K562 (cell line): ENCODE data around the gene KLK10. TPM values are rescaled to one million over a fixed set of nuclear protein-coding genes. Genes with fewer than 3 reads are reported as not detected.

ENCODE experiments used
- ATAC-seq: fragments of 200-7000 bp; cut with Tn5 transposase; 3 replicates; pipeline ENCODE4 v1.9.1; 2020; ENCODE audit warnings: moderate library complexity
- Bru-seq: library from RNA; stranded (reverse); fragments of 400-500 nt; gene quantifications from one replicate; lab custom pipeline; 2021; lab: Mats Ljungman, UMichigan
- BruChase-seq, 2 experiments: library from RNA; stranded (reverse); fragments of 400-500 nt; gene quantifications; one replicate each; lab custom pipeline; 2021; lab: Mats Ljungman, UMichigan
- BruUV-seq: library from RNA; stranded (reverse); fragments of 400-500 nt; replicated peaks from 2 replicates; lab custom pipeline; 2021; lab: Mats Ljungman, UMichigan
- CTCF ChIA-PET: fragments of 300-600 bp; formaldehyde crosslinking; extraction: SDS; loops from one replicate; lab custom pipeline; 2021; ENCODE audit warnings: low intra/inter-chr PET ratio; lab: Yijun Ruan, JAX
- POLR2A ChIA-PET: fragments of 300-600, 350-650 bp; sonication (Branson Sonifier 250); formaldehyde crosslinking; extraction: SDS; loops from one replicate; lab custom pipeline; 2021; ENCODE audit warnings: antibody characterized with exemption, inconsistent platforms; lab: Yijun Ruan, JAX
- DNase-seq, 4 experiments: peaks; one replicate each; pipeline versions ENCODE4 v3.0.0 to v3.0.0-alpha.2; 2011 to 2018; ENCODE audit warnings: low spot score in 3 of 4, mixed read lengths in 3 of 4; ENCODE audit errors: extremely low read depth in 1 of 4
- FAIRE-seq: peaks from 2 replicates; lab custom pipeline; 2011; peaks lifted over from hg19 to GRCh38; lab: Jason Lieb, UNC
- H2AFZ ChIP-seq: 2 replicates; pipeline ENCODE4 v1.6.0; 2011; ENCODE audit warnings: low read depth, low read length, control low read depth, inconsistent platforms
- H3K27ac ChIP-seq: fragments of 200-600 bp; 3 replicates; pipeline ENCODE4 v1.8.0; 2011; ENCODE audit warnings: low read depth, mild to moderate bottlenecking, control low read depth, inconsistent platforms, low read length, moderate library complexity, mixed read lengths; ENCODE audit errors: extremely low read depth
- H3K27me3 ChIP-seq, 2 experiments: fragments of 300-600 bp in 1 of 2; 2 replicates in 1 of 2; 3 replicates in 1 of 2; pipeline versions ENCODE4 v1.6.0 to v1.8.0; 2011; ENCODE audit warnings: inconsistent platforms in 2 of 2, low read length in 2 of 2, mild to moderate bottlenecking in 1 of 2, mixed read lengths in 1 of 2, moderate library complexity in 1 of 2; ENCODE audit not compliant: control insufficient read depth in 2 of 2, insufficient read depth in 2 of 2
- H3K36me3 ChIP-seq: fragments of 300-600 bp; 3 replicates; pipeline ENCODE4 v1.8.0; 2011; ENCODE audit warnings: mild to moderate bottlenecking, low read length, inconsistent platforms; ENCODE audit not compliant: control insufficient read depth, insufficient read depth
- H3K4me1 ChIP-seq, 2 experiments: fragments of 200-600 bp in 1 of 2; replicated peaks in 1 of 2; 2 replicates in 1 of 2; 3 replicates in 1 of 2; pipeline versions ENCODE4 v1.5.1 to v1.8.0; 2011; ENCODE audit warnings: inconsistent platforms in 2 of 2, low read length in 2 of 2, mild to moderate bottlenecking in 1 of 2, mixed read lengths in 1 of 2, moderate library complexity in 1 of 2; ENCODE audit not compliant: control insufficient read depth in 2 of 2, insufficient read depth in 2 of 2
- H3K4me2 ChIP-seq: 2 replicates; pipeline ENCODE4 v1.6.1; 2011; ENCODE audit warnings: low read length, control low read depth, inconsistent platforms, mixed read lengths; ENCODE audit not compliant: insufficient read depth
- H3K4me3 ChIP-seq: fragments of 200-600 bp; sonication (generic), shearing (Covaris generic); 2 replicates; pipeline ENCODE4 v1.5.1; 2016; ENCODE audit warnings: control low read depth, inconsistent platforms
- H3K79me2 ChIP-seq: fragments of 200-600 bp; 3 replicates; pipeline ENCODE4 v1.8.0; 2011; ENCODE audit warnings: low read length, inconsistent platforms; ENCODE audit not compliant: control insufficient read depth, insufficient read depth
- H3K9ac ChIP-seq, 2 experiments: 2 replicates each; pipeline versions ENCODE4 v1.6.0 to v1.6.1; 2011; ENCODE audit warnings: low read depth in 2 of 2, low read length in 2 of 2, control low read depth in 1 of 2, inconsistent platforms in 1 of 2, mild to moderate bottlenecking in 1 of 2, mixed read lengths in 1 of 2; ENCODE audit not compliant: insufficient read depth in 1 of 2
- H3K9me1 ChIP-seq: one replicate; pipeline ENCODE4 v1.6.0; 2011; ENCODE audit warnings: inconsistent platforms, mild to moderate bottlenecking, low read length, moderate library complexity; ENCODE audit not compliant: control insufficient read depth, insufficient read depth
- H3K9me3 ChIP-seq: replicated peaks from 2 replicates; pipeline ENCODE4 v1.5.1; 2011; ENCODE audit warnings: low read depth, low read length, inconsistent platforms; ENCODE audit not compliant: control insufficient read depth, insufficient read depth
- H4K20me1 ChIP-seq: replicated peaks from 2 replicates; pipeline ENCODE4 v1.6.1; 2011; ENCODE audit warnings: low read length, inconsistent platforms, mixed read lengths; ENCODE audit not compliant: control insufficient read depth, insufficient read depth
- MCM2 ChIP-seq: fragments of 450-650 bp; IDR thresholded peaks from 2 replicates; pipeline ENCODE4 v1.6.1; 2017; ENCODE audit warnings: low read depth, mild to moderate bottlenecking
- PHB2 ChIP-seq: fragments of 450-650 bp; IDR thresholded peaks from 2 replicates; pipeline ENCODE4 v1.6.1; 2017; ENCODE audit warnings: low read depth
- POLR3G ChIP-seq: IDR thresholded peaks from 2 replicates; pipeline ENCODE4 v1.6.1; 2011; ENCODE audit not compliant: insufficient read length, insufficient replicate concordance; ENCODE audit errors: extremely low read depth
- PTBP1 ChIP-seq: fragments of 200-400 bp; formaldehyde crosslinking; IDR thresholded peaks from 2 replicates; pipeline ENCODE4 v1.6.1; 2017; ENCODE audit warnings: low read depth, low read length
- RBFOX2 ChIP-seq: fragments of 200-400 bp; formaldehyde crosslinking; IDR thresholded peaks from 2 replicates; pipeline ENCODE4 v1.6.1; 2017; ENCODE audit warnings: low read depth, mild to moderate bottlenecking, low read length, moderate library complexity
- ZBTB7A ChIP-seq: IDR thresholded peaks from 2 replicates; pipeline ENCODE4 v1.6.1; 2011; ENCODE audit warnings: low read depth, mild to moderate bottlenecking, low read length, moderate library complexity, borderline replicate concordance; ENCODE audit not compliant: control insufficient read depth
- ZNF830 ChIP-seq: fragments of 250-450 bp; sonication (Bioruptor Pico); IDR thresholded peaks from 2 replicates; pipeline ENCODE4 v1.5.0; 2021; ENCODE audit warnings: mild to moderate bottlenecking
- WGBS: fragments of 100-300 bp; shearing (Covaris generic); methylation state at CpG from one replicate; pipeline ENCODE4 v1.1.6; 2016; ENCODE audit warnings: low coverage, mixed read lengths; ENCODE audit not compliant: insufficient coverage; ENCODE audit errors: missing lambda C conversion rate; 5-methylcytosine and 5-hydroxymethylcytosine counted together
- in situ Hi-C: fragments of 300-500 bp; cut with MboI; formaldehyde crosslinking; loops from 4 replicates; pipeline ENCODE4 v1.15.0; 2018; ENCODE audit warnings: inconsistent platforms, mixed read lengths
- intact Hi-C: fragments of 100-400 bp; cut with micrococcal nuclease; formaldehyde crosslinking; loops from 2 replicates; pipeline ENCODE4 v1.14.2; 2022
- long read RNA-seq, 3 experiments: library from polyadenylated mRNA in 2 of 3; library from RNA in 1 of 3; unstranded in 2 of 3; stranded (forward) in 1 of 3; transcript quantifications; one replicate each; pipeline ENCODE4 v2.0.0, GENCODE V29; 2019 to 2022
- polyA minus RNA-seq, 3 experiments: library from RNA; depleted of rRNA, polyadenylated mRNA; stranded (reverse); fragments of >200 nt; gene quantifications; 2 replicates each; pipeline ENCODE4 v1.2.3, GENCODE V29; 2011
- polyA plus RNA-seq, 8 experiments: library from polyadenylated mRNA; depleted of rRNA in 4 of 8; stranded (reverse) in 5 of 8; unstranded in 3 of 8; fragments of >200 nt; fragmentation: Nextera tagmentation in 2 of 8; fragmentation: Illumina TruSeq in 1 of 8; extraction: Ambion mirVana in 2 of 8; extraction: Trizol in 1 of 8; gene quantifications; 2 replicates each; pipeline versions ENCODE4 v1.2.1 to v1.2.3, GENCODE V29; 2011 to 2014; ENCODE audit warnings: inconsistent platforms in 1 of 8, missing spikeins in 1 of 8
- total RNA-seq, 7 experiments: library from RNA; depleted of rRNA in 6 of 7; stranded (reverse); fragments of >200 nt in 6 of 7; fragmentation: Illumina TruSeq in 2 of 7; extraction: Trizol in 2 of 7; gene quantifications; 2 replicates each; pipeline versions ENCODE4 v1.2.1 to v1.2.3, GENCODE V29; 2011 to 2021; ENCODE audit warnings: low replicate concordance in 1 of 7
- TF ChIP-seq, protein P1 (sequence below): sonication (generic); formaldehyde crosslinking; IDR thresholded peaks from 2 replicates; pipeline ENCODE4 v1.8.0; 2022; ENCODE audit warnings: missing genetic modification reagents, mild to moderate bottlenecking, borderline replicate concordance

The KLK10 gene
- not detected in 2 replicates for total RNA-seq (2011; cell fraction: chromatin; rRNA removed; ENCODE audit: low replicate concordance)
- total RNA-seq (2011; cell fraction: nucleolus; rRNA removed): not detected in 2 replicates
- total RNA-seq (2011; cell fraction: nucleoplasm; rRNA removed): 0.46 TPM in 1 of 2 replicates, not detected in the other
- total RNA-seq (2014; rRNA removed): not detected in 2 replicates
- total RNA-seq (2014; rRNA removed; fragmentation: Illumina TruSeq; extraction: Trizol): not detected in 2 replicates
- not detected in 2 replicates for total RNA-seq (2015; rRNA removed; fragmentation: Illumina TruSeq; extraction: Trizol)
- 0.11 TPM in 1 of 2 replicates, not detected in the other for total RNA-seq (2021)
- not detected in 2 replicates for polyA plus RNA-seq (2011; rRNA removed)
- 0.18 TPM in 1 of 2 replicates, not detected in the other for polyA plus RNA-seq (2011; cell fraction: cytosol; rRNA removed)
- not detected in 2 replicates for polyA plus RNA-seq (2011; cell fraction: nucleus; rRNA removed)
- 0.03 and 0.08 TPM in 2 replicates for polyA plus RNA-seq (2012)
- not detected in 2 replicates for polyA plus RNA-seq (2014; fragmentation: Illumina TruSeq; extraction: Trizol)
- not detected for polyA plus RNA-seq (2014; fragmentation: Nextera tagmentation; extraction: Ambion mirVana)
- not detected in 2 replicates for polyA plus RNA-seq (2014; rRNA removed)
- not detected in 2 replicates for polyA minus RNA-seq (2011; rRNA and poly(A)+ RNA removed)
- polyA minus RNA-seq (2011; cell fraction: cytosol; rRNA and poly(A)+ RNA removed): not detected in 2 replicates
- polyA minus RNA-seq (2011; cell fraction: nucleus; rRNA and poly(A)+ RNA removed): not detected in 2 replicates
- not detected for Bru-seq, nascent RNA
- not detected for BruChase-seq, experiment 1, labeled RNA remaining after a 2-hour chase
- not detected for BruChase-seq, experiment 2, labeled RNA remaining after a 6-hour chase
- long read RNA-seq, experiment 1: 0 reads
- long read RNA-seq, experiment 2: 0 reads
- long read RNA-seq, experiment 3: 0 reads

DNA sequence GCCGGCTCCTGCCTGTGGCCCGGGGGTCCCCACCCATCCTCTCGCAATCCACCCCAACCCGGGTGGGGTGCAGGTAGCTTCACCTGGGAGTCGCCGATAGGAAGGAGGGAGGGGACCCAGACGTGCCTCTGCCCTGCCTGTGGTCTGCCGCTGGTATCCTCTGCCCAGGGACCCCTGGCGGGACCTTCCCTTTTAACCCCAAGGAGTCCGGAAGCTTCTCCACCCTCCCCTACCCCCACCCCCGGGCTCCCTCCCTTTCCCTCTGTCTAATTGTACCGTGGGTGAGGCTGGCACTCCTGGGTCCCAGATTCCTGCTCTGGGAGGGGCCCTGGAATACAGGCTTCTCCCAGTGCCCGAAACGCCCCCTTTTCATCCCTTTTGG lies at the start of gene KLK10:
KLK10 (minus strand) TSS at position 166 of the 382 bp plus-strand sequence. CDS start 579 bp downstream, outside the sequence.
- intact Hi-C loops: no loop called here

More for the DNA sequence above, at the start of gene KLK10:
- ChIA-PET POLR2A (no interaction called here), CTCF (interaction anchor here (4.4 kb wide), 1 partner anchor 76 kb away, joined by 35 read pairs; no protein-coding TSS in a partner anchor)
- FAIRE-seq (no peak), DNase-seq (no peak), ATAC-seq (no peak)
- 0 out of 2 replicates have a peak, but pooled peaks cover 8% of the 10 kb centered on the region for H4K20me1 ChIP-seq
- no peaks in the 10 kb centered on the region for H3K9me3 ChIP-seq
- H3K4me1 ChIP-seq: peaks cover 4 to 28% of the 10 kb centered on the region in 2 experiments
- no peak within 1 kb of the TSS for H3K27ac ChIP-seq
- peaks cover 13 to 44% of the 10 kb centered on the region in 2 experiments for H3K27me3 ChIP-seq
- H3K79me2 ChIP-seq: no peaks in the 10 kb centered on the region
- 17% methylated on average over 4 of the region's 14 CpGs for WGBS
- no peak within 1 kb of the TSS; a peak in 1 of 4 replicates for H3K9ac ChIP-seq
- in situ Hi-C loops: no loop called here
- H2AFZ ChIP-seq: no peak within 1 kb of the TSS
- no peaks in the 10 kb centered on the region for H3K36me3 ChIP-seq
- peak within 1 kb of the TSS; percentile 7; the same call in 1 of the 2 replicates for H3K4me2 ChIP-seq
- no peaks in the 10 kb centered on the region for H3K9me1 ChIP-seq
- TF ChIP-seq POLR3G: no peak
- no peak for TF ChIP-seq PHB2
- 0 out of 2 replicates have a peak, but pooled peaks have one; percentile 0 for TF ChIP-seq ZBTB7A
- no peak for TF ChIP-seq PTBP1
- TF ChIP-seq, protein P1, sequence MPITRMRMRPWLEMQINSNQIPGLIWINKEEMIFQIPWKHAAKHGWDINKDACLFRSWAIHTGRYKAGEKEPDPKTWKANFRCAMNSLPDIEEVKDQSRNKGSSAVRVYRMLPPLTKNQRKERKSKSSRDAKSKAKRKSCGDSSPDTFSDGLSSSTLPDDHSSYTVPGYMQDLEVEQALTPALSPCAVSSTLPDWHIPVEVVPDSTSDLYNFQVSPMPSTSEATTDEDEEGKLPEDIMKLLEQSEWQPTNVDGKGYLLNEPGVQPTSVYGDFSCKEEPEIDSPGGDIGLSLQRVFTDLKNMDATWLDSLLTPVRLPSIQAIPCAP (CRISPR knock-in tag): no peak
- TF ChIP-seq MCM2: no peak
- no peak for TF ChIP-seq RBFOX2
- no peak for TF ChIP-seq ZNF830 (CRISPR knock-in tag)
- no peak within 1 kb of the TSS for H3K4me3 ChIP-seq
- no TSS peak for BruUV-seq
